ENCODE results near the gene TMEM138. TPM values are rescaled to one million over a fixed set of nuclear protein-coding genes. Genes with fewer than 3 reads are reported as not detected.

The TMEM138 gene
- polyA plus RNA-seq, 3 donors, result 34.5 to 64.0 (median 50.7) TPM

- no peak for DNase-seq
Measured at GRCh38 chr11:61392981-61393595, 30.9 kb downstream of the TMEM138 start.

GRCh38 chr11:61401173-61401572 lies 39.0 kb downstream of the TMEM138 start:
- H3K27ac Mint-ChIP-seq, result peak overlapping the region in 5 of 7 donors; percentile 4 to 70 (median 12)
- Histone ChIP-seq H3K79me2 (ENCODE audit: insufficient read depth, low read length) (no peaks in the 10 kb centered on the region), H3K9me3 (replicated peaks in 1 of 2; ENCODE audit: control insufficient read depth in 1 of 2, insufficient read depth in 1 of 2, low read length in 2 of 2) (no peaks in the 10 kb centered on the region), H3K4me1 (ENCODE audit: control insufficient read depth in 1 of 2, insufficient read depth in 2 of 2, low read length in 2 of 2) (no peaks in the 10 kb centered on the region), H3K36me3 (replicated peaks in 1 of 2; ENCODE audit: control insufficient read depth in 1 of 2, insufficient read depth in 2 of 2, low read length in 2 of 2) (peaks cover 43 to 86% of the 10 kb centered on the region in 2 donors), H3K27me3 (ENCODE audit: control insufficient read depth in 2 of 2, insufficient read depth in 2 of 2, low read length in 2 of 2) (no peaks in the 10 kb centered on the region), H3K4me2 (replicated peaks; ENCODE audit: extremely low read depth, low read length, poor library complexity, severe bottlenecking) (no peak overlapping the region), H2AFZ (ENCODE audit: insufficient read depth, low read depth, low read length, poor library complexity, severe bottlenecking) (no peak overlapping the region), H3K9ac (ENCODE audit: insufficient read depth, low read length, poor library complexity, severe bottlenecking) (no peak overlapping the region), H4K20me1 (ENCODE audit: insufficient read depth, low read length) (peaks cover 21% of the 10 kb centered on the region), H3K4me3 (replicated peaks in 1 of 3; ENCODE audit: low read depth in 2 of 3, low read length in 3 of 3) (no peak overlapping the region), H3K27ac (ENCODE audit: low read depth in 1 of 2, low read length in 2 of 2) (peak overlapping the region in 1 of 2 donors; percentile 58)
- no peak overlapping the region for H3K4me3 Mint-ChIP-seq
- no peaks in the 10 kb centered on the region for H3K9me3 Mint-ChIP-seq
- H3K4me1 Mint-ChIP-seq, result no peaks in the 10 kb centered on the region
- no peaks in the 10 kb centered on the region for H3K27me3 Mint-ChIP-seq (ENCODE audit: low read depth in 3 of 3)
- intact Hi-C loops (cut with micrococcal nuclease), result no loop called here
- TF ChIP-seq CTCF (IDR thresholded peaks at IDR 0.05), result no peak
- peaks cover 57 to 76% of the 10 kb centered on the region in 2 donors for H3K36me3 Mint-ChIP-seq
- WGBS (ENCODE audit: insufficient coverage), result 96% methylated on average over 2 of the region's 2 CpGs
- DNase-seq, result no peak

More at GRCh38 chr11:61392981-61393595, 30.9 kb downstream of the TMEM138 start:
- Mint-ChIP-seq H3K4me3 (peak overlapping the region; percentile 96 to 97), H3K9me3 (peaks cover 1 to 11% (median 6%) of the 10 kb centered on the region in 7 donors), H3K36me3 (peaks cover 13 to 36% of the 10 kb centered on the region in 2 donors), H3K27ac (peak overlapping the region; percentile 87 to 96 (median 93)), H3K4me1 (peaks cover 18% of the 10 kb centered on the region), H3K27me3 (ENCODE audit: low read depth in 3 of 3) (no peaks in the 10 kb centered on the region)
- TF ChIP-seq CTCF (IDR thresholded peaks at IDR 0.05), result no peak
- Histone ChIP-seq H4K20me1 (ENCODE audit: insufficient read depth, low read length) (no peaks in the 10 kb centered on the region), H3K4me2 (replicated peaks; ENCODE audit: extremely low read depth, low read length, poor library complexity, severe bottlenecking) (peak overlapping the region; percentile 77), H3K4me3 (replicated peaks in 1 of 3; ENCODE audit: low read depth in 2 of 3, low read length in 3 of 3) (peak overlapping the region; percentile 90 to 94 (median 90)), H3K9ac (ENCODE audit: insufficient read depth, low read length, poor library complexity, severe bottlenecking) (peak overlapping the region; percentile 75), H3K4me1 (ENCODE audit: control insufficient read depth in 1 of 2, insufficient read depth in 2 of 2, low read length in 2 of 2) (peaks cover 17 to 19% of the 10 kb centered on the region in 2 donors), H2AFZ (ENCODE audit: insufficient read depth, low read depth, low read length, poor library complexity, severe bottlenecking) (peak overlapping the region; percentile 95), H3K27me3 (ENCODE audit: control insufficient read depth in 2 of 2, insufficient read depth in 2 of 2, low read length in 2 of 2) (no peaks in the 10 kb centered on the region), H3K36me3 (replicated peaks in 1 of 2; ENCODE audit: control insufficient read depth in 1 of 2, insufficient read depth in 2 of 2, low read length in 2 of 2) (peaks cover 14 to 25% of the 10 kb centered on the region in 2 donors), H3K9me3 (replicated peaks in 1 of 2; ENCODE audit: control insufficient read depth in 1 of 2, insufficient read depth in 1 of 2, low read length in 2 of 2) (peaks cover 4 to 5% of the 10 kb centered on the region in 2 donors), H3K79me2 (ENCODE audit: insufficient read depth, low read length) (no peaks in the 10 kb centered on the region), H3K27ac (ENCODE audit: low read depth in 1 of 2, low read length in 2 of 2) (peak overlapping the region; percentile 67 to 88)
- WGBS (ENCODE audit: insufficient coverage), result no CpG with 5 or more reads among the region's 15 CpGs
- intact Hi-C loops (cut with micrococcal nuclease), result loop anchor here in 1 of 2 donors (2.0 to 5.0 kb wide), 2 partner anchors 36 to 44 kb away; no protein-coding TSS in a partner anchor
